ENCODE data around the gene FNDC1.

Gene FNDC1

DNA sequence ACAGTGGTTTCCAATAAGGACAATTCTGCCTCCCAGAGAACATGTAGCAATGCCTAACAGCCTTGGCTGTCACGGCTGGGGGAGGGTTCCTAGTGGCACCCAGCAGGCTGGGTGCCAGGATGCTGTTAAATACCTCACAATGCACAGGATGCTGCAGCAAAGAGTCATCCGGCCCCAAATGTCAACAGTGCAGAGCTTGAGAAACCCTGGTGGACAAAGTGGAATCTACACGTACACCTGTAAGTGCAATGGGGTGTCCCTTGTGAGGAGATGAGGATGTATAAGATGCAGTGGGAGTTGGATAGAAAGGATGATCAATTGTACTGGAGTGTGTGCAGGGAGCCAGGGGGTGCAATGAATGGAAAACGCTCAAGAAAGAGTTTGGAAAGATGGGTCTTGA lies 142.4 kb downstream of the FNDC1 start:
- DNase-seq, result no peak
- Mint-ChIP-seq H3K27ac (no peak overlapping the region), H3K4me1 (no peaks in the 10 kb centered on the region), H3K36me3 (ENCODE audit: low read depth) (no peaks in the 10 kb centered on the region), H3K9me3 (peaks cover 41% of the 10 kb centered on the region), H3K4me3 (no peak overlapping the region), H3K27me3 (ENCODE audit: low read depth, poor library complexity) (peaks cover 8% of the 10 kb centered on the region)
- TF ChIP-seq CTCF (IDR thresholded peaks at IDR 0.05), result no peak

GRCh38 chr6:159312206-159312605 lies 143.0 kb downstream of the FNDC1 start:
- peaks cover 46% of the 10 kb centered on the region for H3K9me3 Mint-ChIP-seq
- H3K4me1 Mint-ChIP-seq, result no peaks in the 10 kb centered on the region
- TF ChIP-seq CTCF (IDR thresholded peaks at IDR 0.05), result no peak
- peaks cover 8% of the 10 kb centered on the region for H3K27me3 Mint-ChIP-seq (ENCODE audit: low read depth, poor library complexity)
- no peak overlapping the region for H3K4me3 Mint-ChIP-seq
- H3K36me3 Mint-ChIP-seq (ENCODE audit: low read depth), result no peaks in the 10 kb centered on the region
- DNase-seq, result no peak
- H3K27ac Mint-ChIP-seq, result no peak overlapping the region

GRCh38 chr6:159313018-159313417 lies 143.8 kb downstream of the FNDC1 start:
- H3K4me3 Mint-ChIP-seq, result no peak overlapping the region
- no peaks in the 10 kb centered on the region for H3K36me3 Mint-ChIP-seq (ENCODE audit: low read depth)
- H3K9me3 Mint-ChIP-seq, result peaks cover 52% of the 10 kb centered on the region
- no peak for TF ChIP-seq CTCF (IDR thresholded peaks at IDR 0.05)
- H3K27me3 Mint-ChIP-seq (ENCODE audit: low read depth, poor library complexity), result peaks cover 8% of the 10 kb centered on the region
- no peak for DNase-seq
- no peaks in the 10 kb centered on the region for H3K4me1 Mint-ChIP-seq
- H3K27ac Mint-ChIP-seq, result no peak overlapping the region

- no peaks in the 10 kb centered on the region for H3K36me3 Mint-ChIP-seq (ENCODE audit: low read depth)
- peaks cover 13% of the 10 kb centered on the region for H3K27me3 Mint-ChIP-seq (ENCODE audit: low read depth, poor library complexity)
- H3K4me1 Mint-ChIP-seq, result no peaks in the 10 kb centered on the region
- TF ChIP-seq CTCF (IDR thresholded peaks at IDR 0.05), result no peak
- no peak overlapping the region for H3K4me3 Mint-ChIP-seq
- H3K27ac Mint-ChIP-seq, result no peak overlapping the region
- H3K9me3 Mint-ChIP-seq, result peaks cover 52% of the 10 kb centered on the region
- no peak for DNase-seq
Measured at GRCh38 chr6:159315562-159315961, 146.4 kb downstream of the FNDC1 start.

DNA sequence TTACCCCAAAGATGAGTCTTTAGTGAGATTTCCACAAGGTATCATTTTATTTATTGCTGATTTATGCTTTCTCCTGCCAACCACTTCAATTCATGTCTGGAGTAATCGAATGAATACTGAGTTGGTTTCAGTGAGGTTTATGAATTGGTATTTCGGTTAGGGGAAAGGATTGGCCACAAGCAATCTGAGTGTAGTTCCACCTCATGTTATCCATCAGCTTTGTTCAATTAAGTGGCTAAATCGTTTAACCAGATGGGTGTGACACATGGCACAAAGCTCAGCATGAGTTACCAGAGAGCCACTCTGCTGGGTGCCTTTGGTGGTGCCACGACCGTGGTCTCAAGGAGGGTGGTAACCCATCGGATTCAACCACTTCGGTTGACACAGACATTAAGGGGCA lies 148.2 kb downstream of the FNDC1 start:
- peaks cover 7% of the 10 kb centered on the region for H3K27me3 Mint-ChIP-seq (ENCODE audit: low read depth, poor library complexity)
- peaks cover 38% of the 10 kb centered on the region for H3K9me3 Mint-ChIP-seq
- H3K27ac Mint-ChIP-seq, result no peak overlapping the region
- no peak overlapping the region for H3K4me3 Mint-ChIP-seq
- no peaks in the 10 kb centered on the region for H3K36me3 Mint-ChIP-seq (ENCODE audit: low read depth)
- H3K4me1 Mint-ChIP-seq, result no peaks in the 10 kb centered on the region
- no peak for TF ChIP-seq CTCF (IDR thresholded peaks at IDR 0.05)
- DNase-seq, result no peak

- no peak for DNase-seq
- Mint-ChIP-seq H3K9me3 (peaks cover 37% of the 10 kb centered on the region), H3K36me3 (ENCODE audit: low read depth) (no peaks in the 10 kb centered on the region), H3K4me1 (no peaks in the 10 kb centered on the region), H3K4me3 (no peak overlapping the region), H3K27me3 (ENCODE audit: low read depth, poor library complexity) (peaks cover 11% of the 10 kb centered on the region), H3K27ac (no peak overlapping the region)
- TF ChIP-seq CTCF (IDR thresholded peaks at IDR 0.05), result no peak
Measured at GRCh38 chr6:159321267-159321666, 152.1 kb downstream of the FNDC1 start.
